OCI-M2 (cell line): ENCODE measurements around the gene AKAP8L.
"Not testable (repeated sequence)": the region's sequence is repeated elsewhere in the genome, so short reads cannot be mapped to it uniquely, and the experiment has no call there.

Experiments
- DNase-seq: peaks from one replicate; lab custom pipeline; 2025; ENCODE audit not compliant: unreplicated experiment; lab: John Stamatoyannopoulos, UW

AKAP8L gene

GRCh38 chr19:15421136-15421695, 2.4 kb upstream of the AKAP8L start:
- no peak for DNase-seq

DNA sequence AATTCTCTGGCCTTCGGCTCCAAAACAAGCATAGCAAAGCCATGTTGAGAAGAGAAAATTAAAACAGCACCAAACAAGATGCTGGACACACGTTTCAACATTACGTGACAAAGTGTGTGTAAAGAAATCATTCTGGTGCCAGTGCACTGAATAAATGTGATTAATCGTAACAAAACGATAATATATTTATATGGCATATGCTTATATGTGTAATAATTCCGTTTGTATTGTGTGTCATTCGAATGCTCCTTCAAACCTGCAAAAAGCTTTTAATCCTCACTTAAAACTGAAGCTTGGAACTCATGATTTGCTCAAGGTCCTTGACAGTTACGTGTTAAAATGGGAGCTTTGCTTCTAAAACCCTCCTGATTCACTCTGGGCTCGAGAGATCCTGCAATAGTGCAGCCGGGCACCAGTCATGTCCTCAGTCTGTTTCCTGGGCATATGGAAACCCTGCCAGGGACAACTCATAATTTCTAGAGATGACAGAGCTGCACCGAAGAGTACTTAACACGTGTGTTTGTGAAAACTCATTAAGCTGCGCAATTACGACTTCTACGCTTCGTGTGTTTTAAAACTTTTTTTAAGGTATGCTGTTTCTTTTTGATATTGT, 731 bp upstream of the AKAP8L start:
- no peak for DNase-seq

GRCh38 chr19:15418231-15418578, 583 bp downstream of the AKAP8L start:
- no peak for DNase-seq

- DNase-seq = no peak
These were observed 1.1 kb downstream of the AKAP8L start for GRCh38 chr19:15417699-15418098.

- DNase-seq = no peak
These were observed 6.0 kb downstream of the AKAP8L start for GRCh38 chr19:15412832-15413231.

DNA sequence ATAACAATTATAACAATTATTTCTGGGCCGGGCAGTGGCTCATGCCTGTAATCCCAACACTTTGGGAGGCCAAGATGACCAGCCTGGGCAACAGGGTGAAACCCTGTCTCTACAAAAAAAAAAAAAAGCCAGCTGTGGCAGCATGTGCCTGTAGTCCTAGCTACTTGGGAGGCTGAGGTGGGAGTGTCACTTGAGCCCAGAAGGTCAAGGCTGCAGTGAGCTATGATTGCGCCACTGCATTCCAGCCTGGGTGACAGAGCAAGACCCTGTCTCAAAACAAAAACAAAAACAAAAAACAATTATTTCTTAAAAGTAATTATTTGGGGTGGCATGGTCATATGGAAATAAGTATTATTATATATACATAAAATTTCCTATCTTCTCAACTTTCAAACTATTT, 7.4 kb downstream of the AKAP8L start:
- DNase-seq = not testable (repeated sequence)

DNA sequence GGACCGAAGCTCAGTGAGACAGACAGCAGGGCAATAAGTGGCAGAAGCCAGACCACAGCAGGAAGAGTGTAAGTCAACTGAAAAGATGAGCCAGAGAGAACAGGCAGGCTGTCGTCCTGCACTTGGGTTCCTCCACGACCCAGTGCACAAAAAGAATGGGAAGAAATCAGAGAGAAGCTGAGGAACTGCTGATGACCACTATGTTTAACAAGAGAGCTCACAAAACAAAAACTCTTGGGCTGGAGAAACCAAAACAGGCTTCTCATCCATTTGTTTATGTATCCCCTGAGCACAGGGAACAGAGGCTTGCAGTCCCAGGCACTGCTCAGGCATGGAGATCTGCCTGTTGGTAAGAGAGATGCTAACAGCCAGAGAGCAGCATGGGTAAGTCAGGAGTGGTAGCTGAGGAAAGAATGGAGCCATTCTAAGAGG, 14.0 kb downstream of the AKAP8L start:
- no peak for DNase-seq

DNA sequence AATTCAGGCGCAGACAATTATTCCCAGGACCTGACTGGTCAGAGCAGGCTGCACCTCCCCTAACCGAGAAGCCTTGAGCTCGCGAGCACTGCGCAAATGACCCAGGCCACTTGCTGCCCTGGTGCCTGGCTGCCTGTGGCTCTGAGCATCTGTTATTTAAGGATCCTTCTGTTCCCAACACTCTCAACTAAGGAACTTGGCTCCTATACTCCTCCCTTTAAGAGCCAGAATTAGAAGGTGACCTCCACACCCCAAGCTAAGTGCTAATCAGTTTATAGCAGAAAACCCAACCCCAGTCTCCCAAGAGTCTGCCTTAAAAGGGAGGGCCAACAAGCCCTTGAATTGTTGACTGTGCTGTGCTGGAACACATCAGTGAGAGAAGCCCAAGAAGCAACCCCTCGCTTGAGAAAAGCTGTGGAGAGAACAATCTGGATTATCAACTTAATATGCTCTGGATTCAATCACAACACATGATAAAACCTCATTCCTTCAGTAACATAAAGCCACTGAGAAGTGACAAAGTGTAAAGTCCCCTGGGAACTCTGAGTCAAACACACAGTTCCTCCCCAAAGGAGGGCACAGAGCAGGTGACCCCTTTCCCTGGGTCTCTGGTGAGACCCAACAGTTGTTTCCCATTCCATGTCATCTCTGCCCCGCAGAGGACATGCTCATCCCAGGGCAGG, 14.6 kb downstream of the AKAP8L start:
- DNase-seq = no peak

DNA sequence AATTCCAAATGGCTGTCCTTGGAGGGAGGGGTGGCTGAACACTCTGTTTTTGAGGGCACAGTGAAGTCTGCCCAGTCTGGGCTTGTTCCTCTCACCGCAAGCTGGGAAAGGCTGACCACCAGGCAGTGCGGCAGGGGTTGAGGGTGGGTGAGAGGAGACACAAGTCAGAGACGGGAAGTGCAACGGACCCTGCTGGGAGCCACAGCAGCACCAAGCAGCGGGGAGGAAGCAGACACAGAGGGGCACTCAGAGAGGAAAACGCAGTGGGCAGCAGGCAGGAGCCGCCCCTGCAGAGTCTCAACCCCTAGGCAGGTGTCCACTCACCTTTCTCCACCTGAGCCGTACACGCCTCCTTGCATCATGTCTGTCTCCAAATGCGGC, 15.6 kb downstream of the AKAP8L start:
- DNase-seq = no peak

DNA sequence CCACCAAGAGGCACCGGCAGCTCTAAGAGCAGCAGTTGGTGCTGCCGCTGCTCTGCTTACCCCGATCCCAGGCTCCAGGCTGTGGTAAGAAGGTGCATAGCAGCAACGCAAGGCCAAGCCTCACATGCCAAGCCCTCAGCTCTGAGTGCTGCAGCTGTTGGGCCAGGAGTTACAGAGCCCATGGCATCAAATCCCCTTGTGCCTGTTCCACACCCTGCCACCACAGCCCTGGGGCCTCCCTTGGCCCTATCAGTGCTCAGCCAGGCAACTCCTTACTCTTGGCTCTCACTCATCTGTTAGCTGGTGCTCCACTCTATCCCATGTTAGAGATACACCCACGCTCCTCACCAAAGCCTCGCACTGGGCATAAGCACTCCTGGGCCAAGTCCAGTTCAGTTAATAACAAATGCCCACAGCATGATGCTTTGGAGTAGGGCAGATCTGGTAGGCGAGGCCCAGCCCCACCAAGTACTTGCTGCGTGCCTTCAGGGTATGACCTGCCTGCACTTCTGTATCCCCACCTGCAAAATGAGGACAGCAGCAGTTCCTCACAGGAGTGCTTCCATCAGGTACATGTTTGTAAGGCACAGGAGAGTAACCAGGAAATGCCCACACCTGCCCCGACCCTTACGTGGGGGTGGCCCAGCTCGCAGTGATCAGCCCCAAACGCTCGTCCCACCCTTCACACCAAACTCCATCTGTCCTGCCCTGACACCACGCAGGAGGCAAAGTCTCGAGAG, 16.2 kb downstream of the AKAP8L start:
- DNase-seq = no peak

- DNase-seq = no peak
These were observed 17.4 kb downstream of the AKAP8L start for GRCh38 chr19:15401397-15401710.

GRCh38 chr19:15400521-15401396, 18.0 kb downstream of the AKAP8L start:
- no peak for DNase-seq

DNA sequence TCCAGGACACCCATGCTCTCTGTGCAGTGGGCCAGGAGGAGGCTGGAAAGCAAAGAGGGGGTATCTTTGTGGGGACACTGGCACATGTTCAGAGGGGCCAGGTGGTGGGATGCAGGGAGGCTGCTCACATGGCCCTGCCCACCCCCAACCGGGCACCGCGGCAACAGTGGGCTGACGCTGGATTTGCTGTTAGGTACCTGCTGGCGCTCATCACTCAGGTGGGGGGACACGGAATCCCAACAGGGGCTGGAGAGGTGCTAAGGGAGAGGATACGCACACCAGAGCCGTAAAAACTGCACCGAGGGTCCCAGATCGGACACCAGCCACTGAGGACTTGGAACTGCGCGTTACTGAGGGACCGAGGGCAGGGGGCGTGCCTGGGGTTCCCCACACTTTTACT, 19.2 kb downstream of the AKAP8L start:
- DNase-seq = no peak

DNA sequence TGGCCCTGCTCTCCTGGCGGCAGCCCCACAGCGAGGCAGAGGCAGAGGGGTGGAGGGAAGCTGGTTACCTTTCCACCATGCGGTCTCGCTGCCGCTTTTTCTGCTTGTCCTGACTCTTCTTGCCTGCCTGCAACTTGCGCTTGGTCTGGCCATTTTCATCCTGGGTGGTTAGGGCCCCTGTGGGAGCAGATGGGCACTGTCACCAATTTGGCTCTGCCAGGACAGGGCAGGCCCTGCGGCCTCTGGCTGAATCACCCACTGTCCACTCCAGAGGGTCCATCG, 19.6 kb downstream of the AKAP8L start:
- no peak for DNase-seq

GRCh38 chr19:15398501-15399233, 20.1 kb downstream of the AKAP8L start:
- DNase-seq = no peak

GRCh38 chr19:15397782-15398181, 21.0 kb downstream of the AKAP8L start:
- DNase-seq = no peak

- DNase-seq = no peak
These were observed 21.6 kb downstream of the AKAP8L start for GRCh38 chr19:15397236-15397635.

DNA sequence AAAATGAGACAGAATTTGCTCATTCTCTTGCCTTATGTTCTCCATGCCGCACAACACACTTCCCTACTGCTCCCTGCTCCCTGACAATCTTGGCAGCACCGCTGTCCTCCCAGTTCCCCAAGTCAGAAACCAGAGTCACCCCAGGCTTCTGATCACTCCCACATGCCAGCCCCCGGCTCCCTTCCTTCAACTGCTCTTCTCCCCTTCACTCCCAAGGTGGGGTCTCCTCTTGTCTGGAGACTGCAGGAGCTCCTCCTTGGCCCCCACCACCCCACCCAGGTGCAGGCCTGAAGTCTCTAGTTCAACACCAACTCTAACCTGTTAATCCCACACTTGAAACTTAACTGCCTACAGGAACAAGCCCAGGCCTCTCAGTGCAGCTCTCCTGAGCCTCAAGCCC, 22.4 kb downstream of the AKAP8L start:
- DNase-seq = no peak

DNA sequence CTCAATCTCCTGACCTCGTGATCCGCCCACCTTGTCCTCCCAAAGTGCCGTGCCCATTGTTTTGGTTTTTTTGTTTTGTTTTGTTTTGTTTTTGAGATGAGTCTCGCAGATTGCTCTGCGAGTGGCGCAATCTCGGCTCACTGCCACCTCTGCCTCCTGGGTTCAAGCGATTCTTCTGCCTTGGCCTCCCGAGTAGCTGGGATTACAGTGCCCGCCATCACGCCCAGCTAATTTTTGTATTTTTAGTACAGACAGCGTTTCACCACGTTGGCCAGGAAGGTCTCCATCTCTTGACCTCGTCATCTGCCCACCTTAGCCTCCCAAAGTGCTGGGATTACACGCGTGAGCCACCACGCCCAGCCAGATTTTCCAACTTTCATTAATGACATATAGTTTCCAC, 23.5 kb downstream of the AKAP8L start:
- not testable (repeated sequence) for DNase-seq

DNA sequence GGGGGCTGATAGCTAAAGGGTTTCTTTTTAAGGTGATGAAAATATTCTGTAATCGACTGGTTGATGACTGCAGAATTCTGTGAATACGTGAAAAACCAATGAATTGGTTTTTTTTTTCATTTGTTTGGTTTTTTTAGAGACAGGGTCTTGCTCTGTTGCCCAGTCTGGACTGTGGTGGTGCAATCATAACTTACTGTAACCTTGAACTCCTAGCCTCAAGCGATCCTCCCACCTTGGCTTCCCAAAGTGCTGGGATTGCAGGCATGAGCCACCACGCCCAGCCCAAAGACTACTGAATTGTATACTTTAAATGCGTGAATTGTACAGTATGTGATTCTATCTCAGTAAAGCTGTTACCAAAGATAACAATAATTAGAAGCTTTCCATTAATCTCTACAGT, 24.4 kb downstream of the AKAP8L start:
- DNase-seq = no peak

- DNase-seq = no peak
These were observed 24.8 kb downstream of the AKAP8L start for GRCh38 chr19:15393963-15394362.
